GF-D8 (cell line): ENCODE measurements around the gene NR2F6.
"Not testable (repeated sequence)": the region's sequence is repeated elsewhere in the genome, so short reads cannot be mapped to it uniquely, and the experiment has no call there.

Experiments used
- DNase-seq: peaks from one replicate; lab custom pipeline; 2025; lab: John Stamatoyannopoulos, UW

The NR2F6 gene

GRCh38 chr19:17245535-17245984 is at the start of gene NR2F6:
Gene NR2F6, minus strand, starts transcription at chr19:17245919. Its CDS starts 699 bp downstream, at chr19:17245220.
- no peak for DNase-seq

- no peak for DNase-seq
Measured at GRCh38 chr19:17294051-17294891, 48.6 kb upstream of the NR2F6 start.

GRCh38 chr19:17293605-17294004 is 47.9 kb upstream of the NR2F6 start:
- DNase-seq = no peak

GRCh38 chr19:17292301-17293074 is 46.8 kb upstream of the NR2F6 start:
- peak; percentile 49 for DNase-seq

GRCh38 chr19:17289489-17289888 is 43.8 kb upstream of the NR2F6 start:
- no peak for DNase-seq

- no peak for DNase-seq
Measured at GRCh38 chr19:17286752-17287151, 41.0 kb upstream of the NR2F6 start.

- no peak for DNase-seq
Measured at GRCh38 chr19:17286263-17286662, 40.5 kb upstream of the NR2F6 start.

- no peak for DNase-seq
Measured at GRCh38 chr19:17285415-17286135, 39.9 kb upstream of the NR2F6 start.

GRCh38 chr19:17283504-17283996 is 37.8 kb upstream of the NR2F6 start:
- no peak for DNase-seq

- DNase-seq = peak; percentile 49
Measured at GRCh38 chr19:17282488-17283125, 36.9 kb upstream of the NR2F6 start.

- DNase-seq = peak; percentile 77
Measured at GRCh38 chr19:17281391-17282304, 35.9 kb upstream of the NR2F6 start, which contains the start of gene ANKLE1. Gene ANKLE1, plus strand, starts transcription at chr19:17281901. Its CDS starts 20 bp downstream, at chr19:17281921.

GRCh38 chr19:17279436-17279835 is 33.7 kb upstream of the NR2F6 start:
- no peak for DNase-seq

GRCh38 chr19:17275441-17276175 is 29.9 kb upstream of the NR2F6 start:
- no peak for DNase-seq

- not testable (repeated sequence) for DNase-seq
Measured at GRCh38 chr19:17274892-17275291, 29.2 kb upstream of the NR2F6 start.

- DNase-seq = no peak
Measured at GRCh38 chr19:17268754-17269153, 23.0 kb upstream of the NR2F6 start.

- DNase-seq = peak; percentile 99
Measured at GRCh38 chr19:17266975-17267788, 21.5 kb upstream of the NR2F6 start, which contains the start of gene BABAM1. Gene BABAM1, plus strand, starts transcription at chr19:17267443. Its CDS starts 1,364 bp downstream, at chr19:17268807.

- no peak for DNase-seq
Measured at GRCh38 chr19:17266589-17266974, 20.9 kb upstream of the NR2F6 start.

- DNase-seq = no peak
Measured at GRCh38 chr19:17266026-17266425, 20.3 kb upstream of the NR2F6 start.

GRCh38 chr19:17264641-17264979 is 18.9 kb upstream of the NR2F6 start, which contains the start of gene USHBP1:
Gene USHBP1, minus strand, starts transcription at chr19:17264745. Its CDS starts 446 bp downstream, at chr19:17264299.
- no peak for DNase-seq
